B cell (primary cell): ENCODE results near the gene CDAN1. TPM values are rescaled to one million over a fixed set of nuclear protein-coding genes. Genes with fewer than 3 reads are reported as not detected.

Experiments used
- ATAC-seq: fragments of 200-7000 bp; cut with Tn5 transposase; one replicate; pipeline ENCODE4 v1.10.0; 2021; ENCODE audit warnings: low read depth, mild to moderate bottlenecking, moderate number of reproducible peaks, moderate library complexity
- CTCF ChIA-PET: fragments of 350-600 bp; sonication (Branson Sonifier 250); formaldehyde crosslinking; loops from one replicate; lab custom pipeline; 2021; ENCODE audit warnings: antibody characterized with exemption, inconsistent platforms; lab: Charles Lee
- POLR2A ChIA-PET: fragments of 350-600 bp; sonication (Branson Sonifier 250); formaldehyde crosslinking; loops from one replicate; lab custom pipeline; 2021; ENCODE audit warnings: antibody characterized with exemption; lab: Charles Lee
- DNase-seq: peaks from one replicate; pipeline ENCODE4 v3.0.0; 2013
- H2AFZ ChIP-seq: 2 replicates; pipeline ENCODE4 v1.6.1; 2012; ENCODE audit warnings: mild to moderate bottlenecking, low read depth, low read length; ENCODE audit not compliant: insufficient read depth, poor library complexity, severe bottlenecking
- H3K27ac ChIP-seq, 2 donors: 1 replicate in 1 of 2; 2 replicates in 1 of 2; pipeline ENCODE4 v1.5.1; 2012 to 2013; ENCODE audit warnings: low read length in 2 of 2, mild to moderate bottlenecking in 2 of 2, moderate library complexity in 1 of 2
- H3K27me3 ChIP-seq, 4 experiments: fragments of 200-600 bp in 1 of 4; sonication (generic) in 1 of 4; replicated peaks in 1 of 4; 1 replicate in 2 of 4; 2 replicates in 2 of 4; pipeline versions ENCODE4 v1.6.1 to v1.7.0; 2013 to 2016; ENCODE audit warnings: low read length in 3 of 4, mild to moderate bottlenecking in 2 of 4, mixed read lengths in 1 of 4, moderate library complexity in 1 of 4; ENCODE audit not compliant: insufficient read depth in 4 of 4, control insufficient read depth in 3 of 4; ENCODE audit errors: control extremely low read depth in 1 of 4
- H3K36me3 ChIP-seq, 2 experiments: replicated peaks in 1 of 2; 1 replicate in 1 of 2; 2 replicates in 1 of 2; pipeline versions ENCODE4 v1.6.1 to v1.7.1; 2013; ENCODE audit warnings: low read length in 1 of 2; ENCODE audit not compliant: insufficient read depth in 2 of 2, control insufficient read depth in 1 of 2; ENCODE audit errors: control extremely low read depth in 1 of 2, extremely low read depth in 1 of 2
- H3K4me1 ChIP-seq, 2 donors: fragments of 200-600 bp in 1 of 2; sonication (generic) in 1 of 2; 1 replicate in 1 of 2; 2 replicates in 1 of 2; pipeline versions ENCODE4 v1.5.1 to v1.6.1; 2013 to 2017; ENCODE audit warnings: low read length in 2 of 2; ENCODE audit not compliant: control insufficient read depth in 2 of 2, insufficient read depth in 2 of 2
- H3K4me2 ChIP-seq: replicated peaks from 2 replicates; pipeline ENCODE3; 2012; ENCODE audit warnings: mild to moderate bottlenecking, low read depth, low read length; ENCODE audit not compliant: poor library complexity, severe bottlenecking
- H3K4me3 ChIP-seq, 5 experiments: fragments of 200-600 bp in 1 of 5; sonication (generic) in 1 of 5; 1 replicate in 3 of 5; 2 replicates in 2 of 5; pipeline versions ENCODE4 v1.5.1 to v1.7.0; 2011 to 2016; ENCODE audit warnings: low read length in 4 of 5, mild to moderate bottlenecking in 4 of 5, low read depth in 2 of 5, control low read depth in 1 of 5, moderate library complexity in 1 of 5; ENCODE audit not compliant: insufficient read depth in 1 of 5; ENCODE audit errors: control extremely low read depth in 1 of 5, extremely low read depth in 1 of 5
- H3K79me2 ChIP-seq: fragments of 200-600 bp; sonication (generic); one replicate; pipeline ENCODE4 v1.6.0; 2016; ENCODE audit warnings: low read length; ENCODE audit not compliant: control insufficient read depth, insufficient read depth
- H3K9ac ChIP-seq: fragments of 200-600 bp; sonication (generic); 2 replicates; pipeline ENCODE4 v1.6.1; 2017; ENCODE audit warnings: mild to moderate bottlenecking, low read length, moderate library complexity
- H3K9me3 ChIP-seq, 3 donors: one replicate each; pipeline versions ENCODE4 v1.6.1 to v1.7.1; 2013; ENCODE audit warnings: low read length in 2 of 3; ENCODE audit not compliant: control insufficient read depth in 2 of 3, insufficient read depth in 1 of 3; ENCODE audit errors: control extremely low read depth in 1 of 3
- H4K20me1 ChIP-seq: 2 replicates; pipeline ENCODE4 v1.6.0; 2012; ENCODE audit warnings: mild to moderate bottlenecking, low read length; ENCODE audit not compliant: insufficient read depth, control insufficient read depth, poor library complexity, severe bottlenecking
- H3K27ac Mint-ChIP-seq: one replicate; pipeline ENCODE4 v1.8.0; 2021; ENCODE audit warnings: mixed read lengths
- H3K27me3 Mint-ChIP-seq: one replicate; pipeline ENCODE4 v1.8.0; 2021; ENCODE audit warnings: mixed read lengths
- H3K4me1 Mint-ChIP-seq: one replicate; pipeline ENCODE4 v1.8.0; 2021; ENCODE audit warnings: mixed read lengths
- H3K4me3 Mint-ChIP-seq: one replicate; pipeline ENCODE4 v1.8.0; 2021; ENCODE audit warnings: mixed read lengths
- H3K9me3 Mint-ChIP-seq: one replicate; pipeline ENCODE4 v1.8.0; 2022; ENCODE audit warnings: mixed read lengths; ENCODE audit not compliant: insufficient read depth
- EZH2 ChIP-seq: IDR thresholded peaks from 2 replicates; pipeline ENCODE4 v1.6.1; 2012; ENCODE audit warnings: borderline replicate concordance, low read depth, mild to moderate bottlenecking, moderate library complexity, low read length; ENCODE audit not compliant: insufficient read depth, poor library complexity, severe bottlenecking
- WGBS: methylation state at CpG from one replicate; pipeline ENCODE4 v1.1.5; 2013; ENCODE audit warnings: missing lambda C conversion rate; ENCODE audit not compliant: insufficient coverage; 5-methylcytosine and 5-hydroxymethylcytosine counted together
- intact Hi-C: fragments of 100-400 bp; cut with micrococcal nuclease; formaldehyde crosslinking; loops from one replicate; pipeline ENCODE4 v1.10.0; 2022
- polyA plus RNA-seq: library from polyadenylated mRNA; depleted of rRNA; stranded (reverse); fragments of >200 nt; gene quantifications from 2 replicates; pipeline ENCODE4 v1.2.3, GENCODE V29; 2012
- total RNA-seq, 2 donors: library from RNA; stranded (reverse); fragments of 120-200 nt in 1 of 2; gene quantifications; 1 replicate in 1 of 2; 2 replicates in 1 of 2; pipeline versions ENCODE4 v1.2.3 to v1.2.4, GENCODE V29; 2013 to 2022
- TF ChIP-seq, protein P1 (sequence below): fragments of 200-600 bp; IDR thresholded peaks from one replicate; pipeline ENCODE4 v1.8.0; 2022; ENCODE audit warnings: antibody characterized with exemption, mild to moderate bottlenecking

The CDAN1 gene
- total and polyA plus RNA-seq, 2 donors (not counting 1 experiment from before 2014, with no cell fraction given): 11.7 to 31.8 TPM

DNA sequence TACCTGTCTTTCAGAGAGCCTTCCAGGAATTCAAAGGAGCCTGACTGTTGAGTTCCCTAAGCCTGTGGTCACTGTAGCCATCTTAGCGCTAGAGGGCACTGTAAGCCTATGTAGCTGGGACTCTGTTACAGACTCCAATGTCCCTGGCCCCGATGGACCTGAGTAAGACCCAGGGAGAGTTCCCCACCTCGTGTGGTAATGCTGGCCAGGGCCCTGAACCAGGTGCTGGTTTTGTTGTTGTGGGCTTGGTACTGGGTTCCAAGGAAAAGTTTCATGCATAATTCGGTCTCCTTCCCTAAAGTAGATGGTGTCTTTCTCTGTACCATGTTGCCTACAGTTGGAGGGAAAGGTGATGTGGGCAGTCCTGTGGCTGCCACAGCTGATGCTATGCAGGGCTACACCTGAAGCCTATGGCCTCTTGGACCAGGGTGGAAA, 32.4 kb downstream of the CDAN1 start:
- H3K4me1 ChIP-seq: no peaks in the 10 kb centered on the region
- no peaks in the 10 kb centered on the region for H3K36me3 ChIP-seq
- peak; percentile 89 for ATAC-seq
- POLR2A ChIA-PET: no interaction called here
- Mint-ChIP-seq H3K4me3 (no peak overlapping the region), H3K9me3 (no peaks in the 10 kb centered on the region), H3K27ac (no peak overlapping the region), H3K4me1 (no peaks in the 10 kb centered on the region), H3K27me3 (no peaks in the 10 kb centered on the region)
- CTCF ChIA-PET: interaction anchor here (1.2 to 4.7 kb wide), 6 partner anchors 8 to 581 kb away, joined by 3 to 85 read pairs (median 6); no protein-coding TSS in a partner anchor
- no peak overlapping the region for H3K4me2 ChIP-seq
- TF ChIP-seq, protein P1, sequence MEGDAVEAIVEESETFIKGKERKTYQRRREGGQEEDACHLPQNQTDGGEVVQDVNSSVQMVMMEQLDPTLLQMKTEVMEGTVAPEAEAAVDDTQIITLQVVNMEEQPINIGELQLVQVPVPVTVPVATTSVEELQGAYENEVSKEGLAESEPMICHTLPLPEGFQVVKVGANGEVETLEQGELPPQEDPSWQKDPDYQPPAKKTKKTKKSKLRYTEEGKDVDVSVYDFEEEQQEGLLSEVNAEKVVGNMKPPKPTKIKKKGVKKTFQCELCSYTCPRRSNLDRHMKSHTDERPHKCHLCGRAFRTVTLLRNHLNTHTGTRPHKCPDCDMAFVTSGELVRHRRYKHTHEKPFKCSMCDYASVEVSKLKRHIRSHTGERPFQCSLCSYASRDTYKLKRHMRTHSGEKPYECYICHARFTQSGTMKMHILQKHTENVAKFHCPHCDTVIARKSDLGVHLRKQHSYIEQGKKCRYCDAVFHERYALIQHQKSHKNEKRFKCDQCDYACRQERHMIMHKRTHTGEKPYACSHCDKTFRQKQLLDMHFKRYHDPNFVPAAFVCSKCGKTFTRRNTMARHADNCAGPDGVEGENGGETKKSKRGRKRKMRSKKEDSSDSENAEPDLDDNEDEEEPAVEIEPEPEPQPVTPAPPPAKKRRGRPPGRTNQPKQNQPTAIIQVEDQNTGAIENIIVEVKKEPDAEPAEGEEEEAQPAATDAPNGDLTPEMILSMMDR: peak; percentile 78
- no peak for TF ChIP-seq EZH2
- WGBS: 36% methylated on average over 4 of the region's 4 CpGs
- DNase-seq: peak; percentile 73
- H3K27ac ChIP-seq: no peak overlapping the region
- H3K9ac ChIP-seq: no peak overlapping the region
- no peaks in the 10 kb centered on the region for H3K27me3 ChIP-seq
- H4K20me1 ChIP-seq: no peaks in the 10 kb centered on the region
- H2AFZ ChIP-seq: peak overlapping the region; percentile 34
- no peaks in the 10 kb centered on the region for H3K79me2 ChIP-seq
- H3K9me3 ChIP-seq: no peaks in the 10 kb centered on the region
- intact Hi-C loops: loop anchor here (10.0 kb wide), 1 partner anchor 580 kb away; no protein-coding TSS in a partner anchor
- no peak overlapping the region for H3K4me3 ChIP-seq

DNA sequence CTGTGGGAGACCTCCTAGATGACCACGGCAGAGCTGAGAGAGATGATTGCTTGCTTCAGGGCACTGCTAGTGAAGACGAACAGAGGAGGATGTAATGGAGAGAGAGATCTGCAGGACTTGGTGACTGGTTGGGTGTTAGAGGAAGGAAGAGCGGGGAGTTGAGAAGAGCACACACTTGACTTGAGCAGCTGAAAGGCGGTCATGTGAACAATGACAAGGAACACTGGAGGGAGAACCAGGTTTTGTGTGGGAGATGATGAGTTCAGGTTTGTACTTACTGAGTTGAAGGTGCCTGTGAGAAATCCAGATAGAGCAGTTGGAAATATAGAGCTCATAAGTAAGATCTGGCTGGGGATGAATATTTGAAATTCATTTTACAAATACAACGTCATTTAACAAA, 40.3 kb downstream of the CDAN1 start:
- Histone ChIP-seq H3K27ac (no peak overlapping the region), H4K20me1 (no peaks in the 10 kb centered on the region), H3K9me3 (no peaks in the 10 kb centered on the region), H3K9ac (no peak overlapping the region), H2AFZ (no peak overlapping the region), H3K4me3 (no peak overlapping the region), H3K79me2 (no peaks in the 10 kb centered on the region), H3K4me2 (no peak overlapping the region), H3K36me3 (no peaks in the 10 kb centered on the region), H3K27me3 (no peaks in the 10 kb centered on the region), H3K4me1 (no peaks in the 10 kb centered on the region)
- ATAC-seq: no peak
- CTCF ChIA-PET: interaction anchor here (0.5 to 2.0 kb wide), 2 partner anchors 230 to 590 kb away, joined by 3 to 4 read pairs; no protein-coding TSS in a partner anchor
- DNase-seq: no peak
- no peaks in the 10 kb centered on the region for H3K4me1 Mint-ChIP-seq
- 97% methylated on average over 4 of the region's 5 CpGs for WGBS
- H3K9me3 Mint-ChIP-seq: no peaks in the 10 kb centered on the region
- no peaks in the 10 kb centered on the region for H3K27me3 Mint-ChIP-seq
- no peak for TF ChIP-seq EZH2
- TF ChIP-seq, protein P1: no peak
- POLR2A ChIA-PET: no interaction called here
- intact Hi-C loops: no loop called here
- H3K4me3 Mint-ChIP-seq: no peak overlapping the region
- no peak overlapping the region for H3K27ac Mint-ChIP-seq
